ENCODE measurements around the gene ERCC1.
"Not testable (repeated sequence)": the region's sequence is repeated elsewhere in the genome, so short reads cannot be mapped to it uniquely, and the experiment has no call there.

DNA sequence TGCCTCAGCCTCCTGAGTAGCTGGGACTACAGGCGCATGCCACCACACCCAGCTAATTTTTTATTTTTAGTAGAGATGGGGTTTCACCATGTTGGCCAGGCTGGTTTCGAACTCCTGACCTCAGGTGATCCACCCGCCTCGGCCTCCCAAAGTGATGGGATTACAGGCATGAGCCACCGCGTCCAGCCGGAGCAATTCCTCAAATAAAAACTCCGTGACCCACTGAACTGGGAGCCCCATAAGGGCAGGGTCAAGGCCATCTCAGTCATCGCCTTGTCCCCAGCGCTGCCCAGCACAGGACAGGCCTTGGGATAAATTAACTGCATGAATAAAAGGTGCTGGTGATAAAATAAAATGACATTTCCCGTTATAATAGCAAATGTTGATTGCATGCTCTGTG is 6.2 kb upstream of the ERCC1 start:
- TF ChIP-seq, protein P1, sequence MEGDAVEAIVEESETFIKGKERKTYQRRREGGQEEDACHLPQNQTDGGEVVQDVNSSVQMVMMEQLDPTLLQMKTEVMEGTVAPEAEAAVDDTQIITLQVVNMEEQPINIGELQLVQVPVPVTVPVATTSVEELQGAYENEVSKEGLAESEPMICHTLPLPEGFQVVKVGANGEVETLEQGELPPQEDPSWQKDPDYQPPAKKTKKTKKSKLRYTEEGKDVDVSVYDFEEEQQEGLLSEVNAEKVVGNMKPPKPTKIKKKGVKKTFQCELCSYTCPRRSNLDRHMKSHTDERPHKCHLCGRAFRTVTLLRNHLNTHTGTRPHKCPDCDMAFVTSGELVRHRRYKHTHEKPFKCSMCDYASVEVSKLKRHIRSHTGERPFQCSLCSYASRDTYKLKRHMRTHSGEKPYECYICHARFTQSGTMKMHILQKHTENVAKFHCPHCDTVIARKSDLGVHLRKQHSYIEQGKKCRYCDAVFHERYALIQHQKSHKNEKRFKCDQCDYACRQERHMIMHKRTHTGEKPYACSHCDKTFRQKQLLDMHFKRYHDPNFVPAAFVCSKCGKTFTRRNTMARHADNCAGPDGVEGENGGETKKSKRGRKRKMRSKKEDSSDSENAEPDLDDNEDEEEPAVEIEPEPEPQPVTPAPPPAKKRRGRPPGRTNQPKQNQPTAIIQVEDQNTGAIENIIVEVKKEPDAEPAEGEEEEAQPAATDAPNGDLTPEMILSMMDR (IDR thresholded peaks at IDR 0.05), result not testable (repeated sequence)
- TF ChIP-seq POLR2A (IDR thresholded peaks at IDR 0.05), result not testable (repeated sequence)

All from adrenal gland (tissue), 5 donors.